Measurements from ENCODE around the gene UQCRC2.
A peak's percentile ranks its signal among the peaks of the same experiment; 100 is the strongest.

The UQCRC2 gene

DNA sequence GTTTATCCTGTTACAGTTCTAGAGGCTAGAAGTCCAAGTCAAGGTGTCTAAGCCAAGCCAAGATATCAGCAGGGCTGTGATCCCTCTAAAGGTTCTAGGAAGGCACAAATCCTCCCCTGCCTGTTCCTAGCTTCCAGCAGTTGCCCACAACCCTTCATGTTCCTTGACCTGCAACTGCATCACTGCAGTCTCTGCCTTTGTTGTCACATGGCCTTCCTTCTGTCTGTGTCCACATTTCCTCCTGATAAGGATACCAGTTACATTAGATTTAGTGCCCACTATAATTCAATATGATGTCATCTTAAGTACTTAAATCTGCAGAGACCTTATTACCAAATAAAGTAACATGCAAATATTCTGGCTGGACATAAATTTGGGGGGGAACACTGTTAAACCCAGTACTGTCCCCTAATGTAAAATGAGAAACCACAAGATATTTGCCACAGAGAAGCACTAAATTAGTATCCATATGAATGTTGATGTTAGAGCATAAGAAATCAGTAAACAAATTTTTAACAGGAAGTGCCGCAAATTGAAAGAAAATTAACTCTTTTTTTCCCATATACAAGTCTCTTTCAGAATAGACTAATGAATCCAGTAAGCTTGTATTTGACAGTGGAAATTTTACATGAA, 4.7 kb downstream of the UQCRC2 start:
- Mint-ChIP-seq H3K27me3 (no peaks in the 10 kb centered on the region), H3K4me1 (peaks cover 9 to 17% of the 10 kb centered on the region in 2 donors), H3K27ac (no peak overlapping the region), H3K9me3 (no peaks in the 10 kb centered on the region), H3K36me3 (peaks cover 33 to 43% of the 10 kb centered on the region in 2 donors), H3K4me3 (no peak overlapping the region)
- no peak for DNase-seq
- ATAC-seq (replicated peaks) = no peak

DNA sequence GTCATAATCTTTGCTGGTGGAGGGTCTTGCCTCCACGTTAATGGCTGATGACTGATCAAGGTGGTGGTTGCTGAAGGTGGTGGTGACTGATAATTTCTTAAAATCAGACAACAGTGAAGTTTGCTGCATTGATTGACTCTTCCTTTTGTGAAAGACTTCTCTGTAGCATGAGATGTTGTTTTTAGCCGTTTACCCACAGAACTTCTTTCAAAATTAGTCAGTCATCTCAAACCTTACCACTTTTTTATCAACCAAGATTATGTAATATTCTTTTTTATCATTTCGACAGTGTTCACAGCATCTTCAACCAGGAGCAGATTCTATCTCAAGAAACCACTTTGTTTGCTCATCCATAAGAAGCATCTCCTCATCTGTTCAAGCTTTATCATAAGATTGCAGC, 5.9 kb downstream of the UQCRC2 start:
- no peak overlapping the region for H3K4me3 Mint-ChIP-seq
- peaks cover 31 to 45% of the 10 kb centered on the region in 2 donors for H3K36me3 Mint-ChIP-seq
- peaks cover 8 to 13% of the 10 kb centered on the region in 2 donors for H3K4me1 Mint-ChIP-seq
- no peak overlapping the region for H3K27ac Mint-ChIP-seq
- no peaks in the 10 kb centered on the region for H3K9me3 Mint-ChIP-seq
- no peak for ATAC-seq (replicated peaks)
- H3K27me3 Mint-ChIP-seq = no peaks in the 10 kb centered on the region
- no peak for DNase-seq

DNA sequence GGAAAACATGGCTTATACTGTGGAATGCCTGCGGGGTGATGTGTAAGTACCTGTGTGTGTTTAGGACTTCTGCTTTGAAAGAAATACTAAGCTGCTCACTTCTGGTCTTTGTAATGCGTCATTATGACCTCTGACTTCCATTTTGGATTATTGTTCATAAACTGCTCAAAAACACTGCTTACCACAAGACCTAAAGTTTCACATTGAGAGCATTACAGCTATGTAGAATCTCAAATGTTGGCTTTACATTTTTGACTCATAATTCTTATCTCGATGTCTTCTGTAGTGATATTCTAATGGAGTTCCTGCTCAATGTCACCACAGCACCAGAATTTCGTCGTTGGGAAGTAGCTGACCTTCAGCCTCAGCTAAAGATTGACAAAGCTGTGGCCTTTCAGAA, 9.3 kb downstream of the UQCRC2 start:
- ATAC-seq (replicated peaks) (no peak), DNase-seq (no peak)
- Mint-ChIP-seq H3K9me3 (no peaks in the 10 kb centered on the region), H3K4me1 (peaks cover 5 to 8% of the 10 kb centered on the region in 2 donors), H3K36me3 (peaks cover 47 to 66% of the 10 kb centered on the region in 2 donors), H3K4me3 (no peak overlapping the region), H3K27me3 (no peaks in the 10 kb centered on the region), H3K27ac (no peak overlapping the region)

GRCh38 chr16:21963887-21964286, 10.7 kb downstream of the UQCRC2 start:
- Mint-ChIP-seq H3K4me3 (no peak overlapping the region), H3K4me1 (peaks cover 0 to 5% of the 10 kb centered on the region in 2 donors), H3K9me3 (no peaks in the 10 kb centered on the region), H3K27ac (no peak overlapping the region), H3K36me3 (peaks cover 46 to 66% of the 10 kb centered on the region in 2 donors), H3K27me3 (no peaks in the 10 kb centered on the region)
- DNase-seq (no peak), ATAC-seq (replicated peaks) (no peak)

- Mint-ChIP-seq H3K4me3 (no peak overlapping the region), H3K4me1 (peaks cover 0 to 3% of the 10 kb centered on the region in 2 donors), H3K36me3 (peaks cover 42 to 62% of the 10 kb centered on the region in 2 donors), H3K27ac (no peak overlapping the region), H3K9me3 (no peaks in the 10 kb centered on the region), H3K27me3 (no peaks in the 10 kb centered on the region)
- ATAC-seq (replicated peaks) = no peak
- no peak for DNase-seq
Measured at GRCh38 chr16:21964353-21964752, 11.2 kb downstream of the UQCRC2 start.

DNA sequence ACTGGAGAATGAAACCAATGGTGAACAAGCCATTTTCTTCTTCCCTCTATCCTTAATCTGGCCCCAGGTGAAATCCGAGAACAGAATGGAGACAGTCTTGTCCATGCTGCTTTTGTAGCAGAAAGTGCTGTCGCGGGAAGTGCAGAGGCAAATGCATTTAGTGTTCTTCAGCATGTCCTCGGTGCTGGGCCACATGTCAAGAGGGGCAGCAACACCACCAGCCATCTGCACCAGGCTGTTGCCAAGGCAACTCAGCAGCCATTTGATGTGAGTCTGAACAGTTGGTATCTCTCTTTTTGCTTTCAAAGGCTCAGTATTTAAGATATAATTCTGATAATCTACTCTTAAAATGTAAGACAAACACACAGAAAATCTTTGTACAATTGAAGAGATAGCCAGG, 18.7 kb downstream of the UQCRC2 start:
- Mint-ChIP-seq H3K36me3 (peaks cover 22 to 25% of the 10 kb centered on the region in 2 donors), H3K4me1 (no peaks in the 10 kb centered on the region), H3K27me3 (no peaks in the 10 kb centered on the region), H3K27ac (no peak overlapping the region), H3K9me3 (no peaks in the 10 kb centered on the region), H3K4me3 (no peak overlapping the region)
- no peak for ATAC-seq (replicated peaks)
- DNase-seq = no peak

GRCh38 chr16:21973945-21974344, 20.8 kb downstream of the UQCRC2 start:
- H3K9me3 Mint-ChIP-seq = no peaks in the 10 kb centered on the region
- H3K27ac Mint-ChIP-seq = no peak overlapping the region
- no peak for ATAC-seq (replicated peaks)
- H3K36me3 Mint-ChIP-seq = peaks cover 23 to 26% of the 10 kb centered on the region in 2 donors
- H3K4me1 Mint-ChIP-seq = no peaks in the 10 kb centered on the region
- H3K27me3 Mint-ChIP-seq = no peaks in the 10 kb centered on the region
- no peak overlapping the region for H3K4me3 Mint-ChIP-seq
- DNase-seq = no peak

DNA sequence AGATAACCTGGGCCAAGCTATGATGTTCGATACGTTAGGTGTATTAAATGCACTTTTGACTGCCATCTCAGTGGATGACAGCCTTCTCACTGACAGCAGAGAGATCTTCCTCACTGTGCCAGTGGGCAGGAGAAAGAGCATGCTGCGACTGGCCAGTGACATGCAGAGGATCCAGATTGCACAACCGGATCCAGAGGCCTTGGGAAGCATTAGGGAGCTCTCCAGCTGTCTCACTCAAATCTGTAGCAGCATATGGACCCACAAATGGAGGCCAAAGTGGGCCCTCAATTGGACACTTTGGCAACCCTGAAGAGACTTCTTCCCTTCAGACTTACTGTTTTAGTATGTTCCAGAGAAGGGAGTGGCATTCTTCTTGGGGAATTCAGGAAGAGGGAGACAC, 26.9 kb downstream of the UQCRC2 start:
- Mint-ChIP-seq H3K9me3 (no peaks in the 10 kb centered on the region), H3K36me3 (peaks cover 24 to 49% of the 10 kb centered on the region in 2 donors), H3K4me3 (no peak overlapping the region), H3K27ac (no peak overlapping the region), H3K4me1 (no peaks in the 10 kb centered on the region), H3K27me3 (no peaks in the 10 kb centered on the region)
- ATAC-seq (replicated peaks) (no peak), DNase-seq (no peak)

GRCh38 chr16:21982108-21982507, 28.9 kb downstream of the UQCRC2 start:
- peak in 1 of 2 donors; percentile 33 for ATAC-seq (replicated peaks)
- Mint-ChIP-seq H3K36me3 (peaks cover 30 to 62% of the 10 kb centered on the region in 2 donors), H3K27ac (peak overlapping the region; percentile 53), H3K27me3 (no peaks in the 10 kb centered on the region), H3K9me3 (no peaks in the 10 kb centered on the region), H3K4me3 (no peak overlapping the region), H3K4me1 (no peaks in the 10 kb centered on the region)
- no peak for DNase-seq

DNA sequence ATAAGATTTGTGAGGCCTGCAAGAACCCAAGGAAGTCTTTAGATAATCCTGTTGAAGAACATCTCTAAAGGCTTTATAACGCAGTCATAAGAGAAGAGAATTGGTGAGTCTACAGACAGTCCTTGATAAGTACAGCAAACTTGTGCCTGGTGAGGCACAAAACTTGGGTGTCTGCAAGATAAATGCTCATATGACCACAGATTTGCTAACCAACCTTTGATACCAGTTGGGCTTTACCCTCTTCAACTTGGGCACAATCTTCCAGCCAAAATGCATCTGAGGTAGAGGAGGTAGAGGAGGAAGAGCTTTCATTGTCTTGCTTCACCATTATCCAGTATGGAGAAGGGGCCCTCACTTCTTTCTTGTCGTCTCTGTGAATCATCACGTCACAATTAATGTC, 30.9 kb downstream of the UQCRC2 start:
- no peak overlapping the region for H3K4me3 Mint-ChIP-seq
- DNase-seq = no peak
- no peaks in the 10 kb centered on the region for H3K4me1 Mint-ChIP-seq
- no peaks in the 10 kb centered on the region for H3K27me3 Mint-ChIP-seq
- H3K27ac Mint-ChIP-seq = no peak overlapping the region
- peaks cover 26 to 61% of the 10 kb centered on the region in 2 donors for H3K36me3 Mint-ChIP-seq
- H3K9me3 Mint-ChIP-seq = no peaks in the 10 kb centered on the region
- ATAC-seq (replicated peaks) = no peak

GRCh38 chr16:21985524-21985923, 32.4 kb downstream of the UQCRC2 start:
- Mint-ChIP-seq H3K27me3 (no peaks in the 10 kb centered on the region), H3K36me3 (peaks cover 22 to 47% of the 10 kb centered on the region in 2 donors), H3K27ac (no peak overlapping the region), H3K4me1 (no peaks in the 10 kb centered on the region), H3K4me3 (no peak overlapping the region), H3K9me3 (no peaks in the 10 kb centered on the region)
- ATAC-seq (replicated peaks) (no peak), DNase-seq (no peak)

GRCh38 chr16:21986692-21987246, 33.6 kb downstream of the UQCRC2 start:
- ATAC-seq (replicated peaks) = no peak
- no peak for DNase-seq
- Mint-ChIP-seq H3K27ac (no peak overlapping the region), H3K27me3 (no peaks in the 10 kb centered on the region), H3K36me3 (peaks cover 22 to 37% of the 10 kb centered on the region in 2 donors), H3K4me1 (no peaks in the 10 kb centered on the region), H3K4me3 (no peak overlapping the region), H3K9me3 (no peaks in the 10 kb centered on the region)

DNA sequence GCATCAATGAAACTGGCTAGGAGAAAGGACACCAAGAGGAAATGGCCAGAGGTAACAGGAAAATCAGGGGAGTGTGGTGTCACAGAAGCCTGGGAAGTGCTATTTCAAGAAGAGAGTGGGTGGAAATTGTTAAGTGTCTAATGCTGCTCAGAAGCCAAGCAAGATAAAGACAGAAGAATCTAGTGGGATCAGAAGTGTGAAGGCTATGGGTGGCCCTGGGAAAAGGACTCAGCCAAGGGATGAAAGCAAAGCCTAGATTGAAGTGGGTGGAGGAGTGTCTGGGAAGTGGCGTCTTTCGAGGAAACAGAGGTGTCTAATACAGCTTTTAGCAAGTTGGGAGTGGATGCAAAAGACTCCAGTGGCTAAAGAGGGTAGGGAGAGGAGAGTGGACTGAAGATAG, 34.3 kb downstream of the UQCRC2 start:
- H3K4me3 Mint-ChIP-seq = no peak overlapping the region
- DNase-seq (no peak), ATAC-seq (replicated peaks) (no peak)
- no peaks in the 10 kb centered on the region for H3K27me3 Mint-ChIP-seq
- H3K4me1 Mint-ChIP-seq = no peaks in the 10 kb centered on the region
- no peaks in the 10 kb centered on the region for H3K9me3 Mint-ChIP-seq
- H3K27ac Mint-ChIP-seq = no peak overlapping the region
- H3K36me3 Mint-ChIP-seq = peaks cover 16 to 30% of the 10 kb centered on the region in 2 donors

- Mint-ChIP-seq H3K27me3 (no peaks in the 10 kb centered on the region), H3K4me1 (no peaks in the 10 kb centered on the region), H3K9me3 (no peaks in the 10 kb centered on the region), H3K36me3 (peaks cover 14 to 25% of the 10 kb centered on the region in 2 donors), H3K4me3 (no peak overlapping the region), H3K27ac (no peak overlapping the region)
- DNase-seq (no peak), ATAC-seq (replicated peaks) (no peak)
Measured at GRCh38 chr16:21989133-21989532, 36.0 kb downstream of the UQCRC2 start.

DNA sequence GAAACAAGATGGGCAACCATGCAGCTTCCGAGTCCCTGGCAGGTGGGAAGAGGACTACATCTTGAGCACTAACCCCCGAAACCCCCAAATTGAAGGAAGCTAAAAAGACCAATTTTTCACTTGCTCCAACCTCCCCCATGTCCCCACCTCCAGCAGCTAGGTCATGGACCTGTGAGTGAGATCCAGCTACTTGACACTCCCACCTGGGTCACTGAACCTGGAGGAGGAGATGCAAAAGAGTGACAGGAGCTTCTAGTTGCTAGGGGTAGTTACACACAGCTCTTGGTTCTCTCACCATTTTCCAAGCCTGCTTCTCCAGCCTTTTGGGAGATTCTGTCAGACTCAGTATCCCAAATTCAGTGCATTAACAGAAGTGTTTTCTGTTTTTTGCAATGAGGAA, 36.6 kb downstream of the UQCRC2 start:
- peaks cover 14 to 23% of the 10 kb centered on the region in 2 donors for H3K36me3 Mint-ChIP-seq
- ATAC-seq (replicated peaks) (no peak), DNase-seq (no peak)
- no peaks in the 10 kb centered on the region for H3K4me1 Mint-ChIP-seq
- no peak overlapping the region for H3K4me3 Mint-ChIP-seq
- no peak overlapping the region for H3K27ac Mint-ChIP-seq
- H3K9me3 Mint-ChIP-seq = no peaks in the 10 kb centered on the region
- H3K27me3 Mint-ChIP-seq = no peaks in the 10 kb centered on the region

Data from stimulated activated naive B cell treated with anti-CD40 and anti-IgM and Interleukin-4, amounts not matched to agents 10 μg/mL and 1 μg/mL and 100 μg/mL, for 72 hours (primary cell).